Left kidney (tissue), 2 donors: ENCODE measurements around the gene CFAP141. TPM values are rescaled to one million over a fixed set of nuclear protein-coding genes. Genes with fewer than 3 reads are reported as not detected.

Source experiments
- DNase-seq: peaks from one replicate; pipeline ENCODE4 v3.0.0-alpha.2; 2013
- polyA plus RNA-seq: library from polyadenylated mRNA; unstranded; fragments of 120-200 nt; gene quantifications from one replicate; pipeline ENCODE4 v1.2.1, GENCODE V29; 2013; ENCODE audit not compliant: insufficient read length

The CFAP141 gene
- polyA plus RNA-seq, 1 donor, result not detected

GRCh38 chr1:154171880-154172279 lies 34.3 kb downstream of the CFAP141 start:
- no peak for DNase-seq

DNA sequence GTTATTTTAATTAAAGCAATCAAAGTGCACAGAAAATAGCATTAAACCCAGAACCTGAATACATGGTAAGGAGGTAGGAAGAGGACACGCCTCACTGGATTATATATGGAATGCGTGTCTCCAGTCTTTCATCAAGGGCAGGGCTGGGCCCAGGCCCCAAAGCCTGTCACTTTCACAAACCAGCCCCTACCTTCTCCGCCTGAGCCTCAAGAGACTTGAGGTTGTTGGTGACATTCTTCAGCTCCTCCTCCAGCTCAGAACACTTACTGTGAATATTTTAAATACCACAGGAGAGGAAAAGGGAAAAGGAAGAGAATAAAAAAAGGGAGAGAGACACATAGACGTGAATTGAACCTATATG lies 34.9 kb downstream of the CFAP141 start:
- DNase-seq, result no peak

- DNase-seq, result no peak
Measured at GRCh38 chr1:154170547-154171222, 35.4 kb downstream of the CFAP141 start.

GRCh38 chr1:154167461-154167860 lies 38.7 kb downstream of the CFAP141 start:
- DNase-seq, result no peak

- no peak for DNase-seq
Measured at GRCh38 chr1:154166207-154166606, 39.9 kb downstream of the CFAP141 start.

GRCh38 chr1:154159554-154159953 lies 46.6 kb downstream of the CFAP141 start:
- DNase-seq, result no peak

GRCh38 chr1:154158307-154159125 lies 47.6 kb downstream of the CFAP141 start:
- no peak for DNase-seq

DNA sequence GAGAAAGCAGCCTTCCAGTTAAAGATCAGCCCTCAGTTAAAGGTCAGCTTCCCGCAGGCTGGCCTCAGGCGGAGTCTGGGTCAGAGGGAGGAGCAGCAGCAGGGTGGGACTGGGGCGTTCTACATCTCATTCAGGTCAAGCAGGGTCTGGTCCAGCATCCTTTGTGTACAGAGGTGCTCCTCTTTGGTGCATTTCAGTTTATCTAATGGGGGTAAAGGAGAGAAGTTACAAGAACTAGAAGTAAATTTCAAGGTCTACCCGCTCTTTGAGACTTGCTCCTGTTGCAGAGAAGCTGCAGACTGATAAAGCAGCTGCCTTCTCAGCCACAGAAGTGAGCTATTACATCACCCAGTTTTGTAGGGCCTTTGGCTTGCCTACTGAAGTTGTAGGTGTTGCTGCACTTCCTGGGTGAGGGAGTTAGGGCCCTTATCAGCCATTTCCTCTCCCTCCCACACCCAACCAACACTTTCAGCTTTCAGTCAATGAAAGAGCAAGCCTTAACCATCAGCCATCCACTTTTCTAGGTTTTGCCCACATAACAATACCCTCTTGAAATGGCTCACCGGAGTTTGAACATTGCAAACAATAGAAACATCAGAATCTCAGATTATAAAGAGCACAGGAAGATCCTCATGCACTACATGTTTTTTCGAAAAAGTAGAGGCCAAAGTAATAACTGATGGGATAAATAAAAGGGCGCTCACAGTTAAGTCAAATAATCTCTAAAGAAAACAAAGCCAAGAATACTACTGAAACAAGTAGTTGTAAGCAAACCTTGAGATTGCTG lies 48.4 kb downstream of the CFAP141 start:
- no peak for DNase-seq

DNA sequence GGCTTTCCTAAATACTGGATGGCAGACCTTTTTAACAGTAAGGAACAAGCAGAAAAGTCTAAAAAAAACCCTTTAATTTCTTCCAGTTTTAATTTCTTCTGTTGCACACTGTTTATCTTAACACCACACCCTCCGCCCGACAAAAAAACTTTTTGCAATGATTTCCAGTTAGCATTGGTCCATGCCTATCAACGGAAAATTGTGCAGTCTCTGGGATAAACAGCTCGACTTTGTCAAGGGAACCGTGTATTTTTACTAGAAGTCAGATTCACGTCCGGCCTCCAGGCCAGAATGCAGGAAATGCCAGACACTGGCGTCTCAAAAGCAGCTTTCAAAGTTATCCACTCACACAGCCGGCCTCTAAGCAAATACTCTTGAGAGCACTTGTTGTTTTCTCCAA lies 50.9 kb downstream of the CFAP141 start:
- peak; percentile 36 for DNase-seq

- peak; percentile 17 for DNase-seq
Measured at GRCh38 chr1:154154534-154155191, 51.5 kb downstream of the CFAP141 start, which contains the start of gene NUP210L. Gene NUP210L (minus strand): TSS chr1:154155073.

DNA sequence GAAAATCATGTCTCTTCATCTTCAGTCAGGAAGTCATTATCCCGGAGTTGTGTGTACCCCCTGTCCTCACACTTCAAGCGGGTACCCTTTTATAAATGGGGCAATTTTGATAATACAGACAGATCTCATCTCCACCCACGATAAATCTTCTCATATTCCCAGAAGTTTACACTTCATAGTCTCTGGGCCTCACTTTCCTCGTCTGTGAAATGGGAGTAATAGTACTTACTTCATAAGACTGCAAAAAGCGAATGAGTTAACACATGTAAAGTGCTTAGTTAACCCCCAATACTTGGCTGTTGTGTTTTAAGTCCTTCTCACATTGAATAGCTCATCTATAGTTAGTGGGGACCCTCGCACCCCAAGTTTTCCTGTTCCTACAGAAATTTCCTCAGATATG lies 52.1 kb downstream of the CFAP141 start:
- DNase-seq, result no peak

GRCh38 chr1:154151311-154151710 lies 54.8 kb downstream of the CFAP141 start:
- no peak for DNase-seq

Other genes with a start within 250 kb of the CFAP141 start
- 48.2 TPM for gene CRTC2, start 247.7 kb downstream of the CFAP141 start, polyA plus RNA-seq
- gene SLC39A1, start 242.8 kb downstream of the CFAP141 start, polyA plus RNA-seq, result 66.4 TPM
- gene CREB3L4, start 238.4 kb downstream of the CFAP141 start, polyA plus RNA-seq, result 36.1 TPM
- 89.6 TPM for gene JTB, start 228.7 kb downstream of the CFAP141 start, polyA plus RNA-seq
- 151 TPM for gene RAB13, start 220.0 kb downstream of the CFAP141 start, polyA plus RNA-seq
- 2,566 TPM for gene RPS27, start 215.6 kb downstream of the CFAP141 start, polyA plus RNA-seq
- gene NUP210L, start 51.3 kb downstream of the CFAP141 start, polyA plus RNA-seq, result 0.17 TPM
- gene TPM3, start 14.2 kb downstream of the CFAP141 start, polyA plus RNA-seq, result 272 TPM
- 210 TPM for gene UBAP2L, start 14.6 kb upstream of the CFAP141 start, polyA plus RNA-seq
- 73.5 TPM for gene HAX1, start 66.3 kb upstream of the CFAP141 start, polyA plus RNA-seq
- 0.13 TPM for gene AQP10, start 114.8 kb upstream of the CFAP141 start, polyA plus RNA-seq
- 30.3 TPM for gene ATP8B2, start 119.2 kb upstream of the CFAP141 start, polyA plus RNA-seq
- 6.4 TPM for gene IL6R, start 199.0 kb upstream of the CFAP141 start, polyA plus RNA-seq